Activated naive CD8-positive, alpha-beta T cell treated with anti-CD3 and anti-CD28 coated beads, Interleukin-2, amount 10 ng/mL, durations not matched to agents 7 days and 5 days (primary cell): ENCODE measurements around the gene RAB3GAP2. TPM values are rescaled to one million over a fixed set of nuclear protein-coding genes. Genes with fewer than 3 reads are reported as not detected.
"Not testable (repeated sequence)": the region's sequence is repeated elsewhere in the genome, so short reads cannot be mapped to it uniquely, and the experiment has no call there.

Experiments used
- ATAC-seq: fragments of 150-1000 bp; cut with Tn5 transposase; one replicate; pipeline ENCODE4 v1.10.0; 2021; ENCODE audit warnings: low read depth, moderate library complexity
- POLR2A ChIA-PET: fragments of 350-600 bp; sonication (Branson Sonifier 250); formaldehyde crosslinking; loops from one replicate; lab custom pipeline; 2021; ENCODE audit warnings: antibody characterized with exemption; lab: Charles Lee
- DNase-seq: peaks from one replicate; pipeline ENCODE4 v3.0.0; 2021
- H3K27ac Mint-ChIP-seq: one replicate; pipeline ENCODE4 v1.8.0; 2022; ENCODE audit warnings: mild to moderate bottlenecking, mixed read lengths
- H3K27me3 Mint-ChIP-seq: one replicate; pipeline ENCODE4 v1.8.0; 2022; ENCODE audit warnings: mild to moderate bottlenecking, moderate library complexity, mixed read lengths
- H3K36me3 Mint-ChIP-seq: one replicate; pipeline ENCODE4 v1.8.0; 2021; ENCODE audit warnings: mild to moderate bottlenecking, mixed read lengths
- H3K4me1 Mint-ChIP-seq: one replicate; pipeline ENCODE4 v1.8.0; 2021; ENCODE audit warnings: mixed read lengths
- H3K4me3 Mint-ChIP-seq: one replicate; pipeline ENCODE4 v1.8.0; 2022; ENCODE audit warnings: mild to moderate bottlenecking, moderate library complexity, mixed read lengths
- H3K9me3 Mint-ChIP-seq: one replicate; pipeline ENCODE4 v1.8.0; 2021; ENCODE audit warnings: mixed read lengths
- microRNA-seq: library from miRNA; unstranded; fragments of <30 nt; microRNA quantifications from one replicate; pipeline ENCODE4 v1.2.0, GENCODE V29; 2022
- total RNA-seq, 2 experiments: library from RNA; stranded (reverse); gene quantifications; one replicate each; pipeline ENCODE4 v1.2.3, GENCODE V29; 2021

The RAB3GAP2 gene
- total RNA-seq, 2 experiments from 2014 or later: 48.9 to 49.6 TPM

GRCh38 chr1:220123889-220124288, 148.4 kb downstream of the RAB3GAP2 start:
- POLR2A ChIA-PET: no interaction called here
- Mint-ChIP-seq H3K4me3 (no peak overlapping the region), H3K9me3 (no peaks in the 10 kb centered on the region), H3K4me1 (peaks cover 10% of the 10 kb centered on the region), H3K27me3 (no peaks in the 10 kb centered on the region), H3K27ac (no peak overlapping the region), H3K36me3 (peaks cover 12% of the 10 kb centered on the region)
- no peak for DNase-seq
- ATAC-seq: no peak

- H3K4me3 Mint-ChIP-seq: no peak overlapping the region
- H3K36me3 Mint-ChIP-seq: peaks cover 9% of the 10 kb centered on the region
- ATAC-seq: no peak
- no peaks in the 10 kb centered on the region for H3K9me3 Mint-ChIP-seq
- H3K27me3 Mint-ChIP-seq: no peaks in the 10 kb centered on the region
- no peak overlapping the region for H3K27ac Mint-ChIP-seq
- no peak for DNase-seq
- H3K4me1 Mint-ChIP-seq: peaks cover 10% of the 10 kb centered on the region
- POLR2A ChIA-PET: no interaction called here
Measured at GRCh38 chr1:220123066-220123465, 149.2 kb downstream of the RAB3GAP2 start.

- H3K27ac Mint-ChIP-seq: no peak overlapping the region
- no peaks in the 10 kb centered on the region for H3K27me3 Mint-ChIP-seq
- POLR2A ChIA-PET: no interaction called here
- H3K9me3 Mint-ChIP-seq: no peaks in the 10 kb centered on the region
- H3K4me3 Mint-ChIP-seq: no peak overlapping the region
- peaks cover 4% of the 10 kb centered on the region for H3K36me3 Mint-ChIP-seq
- ATAC-seq: no peak
- H3K4me1 Mint-ChIP-seq: peaks cover 10% of the 10 kb centered on the region
- DNase-seq: no peak
Measured at GRCh38 chr1:220121791-220122530, 150.3 kb downstream of the RAB3GAP2 start.

GRCh38 chr1:220119043-220119512, 153.2 kb downstream of the RAB3GAP2 start:
- H3K27me3 Mint-ChIP-seq: no peaks in the 10 kb centered on the region
- peaks cover 4% of the 10 kb centered on the region for H3K4me1 Mint-ChIP-seq
- H3K4me3 Mint-ChIP-seq: no peak overlapping the region
- DNase-seq: no peak
- no peak for ATAC-seq
- H3K27ac Mint-ChIP-seq: no peak overlapping the region
- no peaks in the 10 kb centered on the region for H3K9me3 Mint-ChIP-seq
- POLR2A ChIA-PET: no interaction called here
- H3K36me3 Mint-ChIP-seq: peaks cover 3% of the 10 kb centered on the region

GRCh38 chr1:220113136-220113695, 159.0 kb downstream of the RAB3GAP2 start:
- H3K9me3 Mint-ChIP-seq: no peaks in the 10 kb centered on the region
- POLR2A ChIA-PET: no interaction called here
- H3K36me3 Mint-ChIP-seq: peaks cover 10% of the 10 kb centered on the region
- DNase-seq: no peak
- H3K4me1 Mint-ChIP-seq: peaks cover 4% of the 10 kb centered on the region
- no peak overlapping the region for H3K4me3 Mint-ChIP-seq
- no peaks in the 10 kb centered on the region for H3K27me3 Mint-ChIP-seq
- no peak overlapping the region for H3K27ac Mint-ChIP-seq
- no peak for ATAC-seq

DNA sequence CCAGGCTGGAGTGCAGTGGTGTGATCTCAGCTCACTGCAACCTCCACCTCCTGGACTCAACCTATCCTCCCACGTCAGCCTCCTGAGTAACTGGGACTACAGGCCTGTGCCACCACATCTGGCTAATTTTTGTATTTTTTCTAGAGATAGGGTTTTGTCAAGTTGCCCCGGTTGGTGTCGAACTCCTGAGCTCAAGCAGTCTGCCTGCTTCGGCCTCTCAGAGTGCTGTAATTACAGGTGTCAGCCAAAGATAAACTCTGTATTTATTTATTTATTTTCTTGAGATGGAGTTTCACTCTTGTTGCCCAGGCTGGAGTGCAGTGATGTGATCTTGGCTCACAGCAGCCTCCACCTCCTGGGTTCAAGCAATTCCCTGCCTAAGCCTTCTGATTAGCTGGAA, 159.7 kb downstream of the RAB3GAP2 start:
- ATAC-seq, POLR2A ChIA-PET, H3K9me3 Mint-ChIP-seq, DNase-seq, H3K27me3 Mint-ChIP-seq, H3K27ac Mint-ChIP-seq, H3K4me3 Mint-ChIP-seq, H3K4me1 Mint-ChIP-seq: not testable (repeated sequence)
- peaks cover 11% of the 10 kb centered on the region for H3K36me3 Mint-ChIP-seq

- H3K9me3 Mint-ChIP-seq, H3K27me3 Mint-ChIP-seq, H3K4me1 Mint-ChIP-seq, H3K4me3 Mint-ChIP-seq, H3K27ac Mint-ChIP-seq, ATAC-seq, DNase-seq, POLR2A ChIA-PET: not testable (repeated sequence)
- peaks cover 14% of the 10 kb centered on the region for H3K36me3 Mint-ChIP-seq
Measured at GRCh38 chr1:220110473-220110872, 161.8 kb downstream of the RAB3GAP2 start.

DNA sequence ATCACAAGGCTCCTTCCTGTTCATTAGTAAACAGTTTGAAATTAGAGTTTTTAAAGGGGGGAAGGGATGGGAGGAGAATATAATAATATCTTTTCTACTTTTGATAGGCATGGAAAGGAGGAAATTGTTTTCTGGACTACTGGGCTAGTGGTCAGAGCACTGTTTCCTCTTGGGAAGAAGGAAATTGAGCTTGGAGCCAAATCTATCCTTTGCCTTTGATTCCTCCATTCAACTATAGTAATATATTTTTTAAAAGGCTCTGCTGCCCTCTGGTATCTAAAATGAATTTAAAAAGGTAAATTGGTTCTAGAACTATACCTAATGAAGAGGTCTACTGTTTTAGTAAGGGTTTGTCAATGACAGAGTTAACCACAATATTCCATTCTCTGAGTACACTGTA, 172.4 kb downstream of the RAB3GAP2 start:
- Mint-ChIP-seq H3K36me3 (peaks cover 17% of the 10 kb centered on the region), H3K4me3 (no peak overlapping the region)
- POLR2A ChIA-PET: no interaction called here

More for the DNA sequence above, 172.4 kb downstream of the RAB3GAP2 start:
- ATAC-seq (no peak), DNase-seq (no peak)
- Mint-ChIP-seq H3K27me3 (no peaks in the 10 kb centered on the region), H3K27ac (no peak overlapping the region), H3K9me3 (no peaks in the 10 kb centered on the region), H3K4me1 (peaks cover 13% of the 10 kb centered on the region)

Small RNA genes lying within 50 kb of the gene (microRNA-seq; reads per million reads assigned to microRNA genes)
- gene MIR194-1 (not detected), gene MIR215 (4.2 reads per million), gene MIR664A (320 reads per million, percentile 69 among the genes with 10 or more reads in this experiment)

Other genes with a start within 250 kb of the RAB3GAP2 start
- gene EPRS1, start 225.9 kb downstream of the RAB3GAP2 start, total RNA-seq: 100 to 1,000 TPM; 111 to 117 TPM
- gene BPNT1, start 182.7 kb downstream of the RAB3GAP2 start, total RNA-seq: 10 to 100 TPM; 18.4 to 23.3 TPM
- gene IARS2, start 178.3 kb downstream of the RAB3GAP2 start, total RNA-seq: 10 to 100 TPM; 48.7 to 49.0 TPM